ENCODE data around the gene TMEM218.

The TMEM218 gene

DNA sequence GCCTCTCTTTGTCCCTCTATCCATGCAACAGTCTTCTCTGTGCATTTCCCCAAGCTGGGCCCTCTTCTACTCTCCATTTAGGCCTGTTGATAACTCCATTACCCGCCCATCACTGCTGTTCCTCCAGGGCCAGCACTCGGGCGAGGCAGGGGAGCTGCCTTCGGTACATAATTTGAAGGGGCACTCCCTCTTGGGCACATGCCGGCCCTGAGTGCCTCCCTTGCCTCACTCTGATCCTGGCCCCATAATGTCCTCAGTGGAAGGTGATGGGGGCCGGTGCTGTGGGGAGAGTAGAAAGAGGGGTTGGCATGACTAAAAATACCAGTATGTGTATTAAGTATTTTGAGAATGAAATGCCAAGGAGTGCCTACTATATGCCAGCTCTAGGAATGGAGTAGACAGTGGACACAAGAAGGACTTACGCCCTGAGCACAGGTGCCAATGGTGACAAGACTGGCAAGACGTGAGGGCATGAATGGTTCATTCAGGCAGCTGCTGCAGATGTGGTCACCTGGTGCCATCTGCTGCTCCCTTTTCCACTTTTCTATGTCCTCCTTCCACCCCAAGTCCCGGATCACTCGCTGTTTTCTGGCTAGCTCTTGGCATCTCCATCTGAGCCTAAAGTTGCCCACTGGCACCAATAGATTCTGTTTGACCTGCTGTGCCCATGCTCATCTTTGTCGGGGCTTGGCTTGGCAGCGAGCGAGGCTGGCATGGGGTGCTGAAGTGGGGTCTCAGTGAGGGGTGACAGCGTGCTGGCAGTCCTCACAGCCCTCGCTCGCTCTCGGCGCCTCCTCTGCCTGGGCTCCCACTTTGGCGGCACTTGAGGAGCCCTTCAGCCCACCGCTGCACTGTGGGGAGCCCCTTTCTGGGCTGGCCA, 22.6 kb downstream of the TMEM218 start:
- DNase-seq = no peak

DNA sequence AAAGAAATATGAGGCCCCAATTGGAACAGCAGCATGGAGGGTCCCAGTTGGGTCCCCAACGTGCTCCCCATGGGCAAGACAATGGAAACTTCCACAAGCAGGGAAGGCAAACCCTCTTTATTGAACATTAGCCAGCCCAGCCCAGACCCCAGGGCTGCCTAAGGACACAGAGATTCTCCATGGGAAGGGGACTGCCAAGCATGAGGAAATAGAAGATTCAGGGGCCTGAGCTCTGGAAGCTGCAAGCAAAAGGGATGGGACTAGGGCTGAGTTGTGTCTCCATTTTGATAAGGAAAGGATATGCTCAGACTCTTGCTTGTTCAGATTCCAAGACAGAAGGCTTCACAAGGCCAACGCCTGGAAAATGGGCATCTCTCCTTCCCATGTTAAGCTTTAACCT, 23.3 kb downstream of the TMEM218 start:
- no peak for DNase-seq

DNA sequence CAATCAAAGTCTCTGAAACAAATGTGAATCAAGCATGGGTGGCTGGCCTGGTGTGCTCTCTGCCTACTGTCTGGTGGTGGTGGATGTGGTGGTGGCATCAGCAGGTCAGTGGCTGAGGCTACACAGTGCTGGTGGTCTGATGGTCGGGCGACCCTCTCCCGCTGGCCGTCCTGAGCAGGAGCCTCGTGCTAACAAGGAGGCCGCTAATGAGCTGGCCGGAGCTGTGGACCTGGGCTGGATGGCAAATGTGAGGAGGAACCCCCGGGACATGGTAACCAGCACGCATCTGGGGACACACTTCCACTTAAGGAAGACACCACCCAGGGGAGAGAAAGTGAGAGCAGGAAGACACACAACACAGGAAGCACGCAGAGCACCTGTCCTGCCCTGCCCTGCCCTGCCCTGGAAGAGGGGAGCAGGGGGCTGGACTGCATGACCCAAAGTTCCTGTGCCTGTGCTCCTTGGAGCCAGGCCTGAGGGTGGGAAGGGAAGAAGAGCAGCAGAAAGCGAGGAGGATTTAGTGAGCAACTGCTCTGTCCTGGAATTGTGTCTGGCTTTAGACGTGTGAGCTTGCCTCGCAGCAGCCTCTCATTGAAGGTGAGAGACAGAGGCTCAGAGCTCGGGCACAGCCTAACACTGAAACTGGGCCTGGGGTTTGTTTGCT, 24.7 kb downstream of the TMEM218 start:
- no peak for DNase-seq

DNA sequence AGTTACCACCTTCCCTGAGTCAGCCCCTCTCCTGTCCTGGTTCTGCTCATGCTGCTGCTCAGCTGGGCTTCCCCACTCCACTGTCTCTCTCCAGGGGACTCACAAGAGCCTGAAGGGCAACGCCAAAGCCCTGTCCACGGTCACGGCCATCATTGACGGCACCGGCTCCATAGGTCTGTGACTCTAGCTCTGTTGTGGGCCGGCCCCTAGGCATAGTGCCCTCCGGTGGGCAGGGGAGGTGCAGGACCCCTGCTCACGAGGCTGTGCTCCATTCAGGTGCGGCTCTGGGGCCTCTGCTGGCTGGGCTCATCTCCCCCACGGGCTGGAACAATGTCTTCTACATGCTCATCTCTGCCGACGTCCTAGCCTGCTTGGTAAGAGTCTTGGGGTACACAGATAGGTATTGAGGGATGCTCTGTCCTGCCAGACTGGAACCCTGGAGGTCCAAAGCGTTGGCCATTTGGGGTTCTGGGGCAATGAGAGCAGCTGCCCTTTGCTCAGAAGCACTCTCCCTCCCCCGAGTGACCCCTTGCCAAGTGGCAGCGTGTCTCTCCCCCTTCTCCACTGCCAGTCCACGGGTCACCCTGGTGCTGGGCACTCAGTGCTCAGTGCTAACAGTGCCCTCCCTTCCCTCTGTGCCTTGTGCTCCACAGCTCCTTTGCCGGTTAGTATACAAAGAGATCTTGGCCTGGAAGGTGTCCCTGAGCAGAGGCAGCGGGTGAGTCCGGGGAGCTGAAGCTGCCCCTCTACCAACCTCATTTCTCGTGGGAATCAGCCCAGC, 25.9 kb downstream of the TMEM218 start:
- DNase-seq = no peak

DNA sequence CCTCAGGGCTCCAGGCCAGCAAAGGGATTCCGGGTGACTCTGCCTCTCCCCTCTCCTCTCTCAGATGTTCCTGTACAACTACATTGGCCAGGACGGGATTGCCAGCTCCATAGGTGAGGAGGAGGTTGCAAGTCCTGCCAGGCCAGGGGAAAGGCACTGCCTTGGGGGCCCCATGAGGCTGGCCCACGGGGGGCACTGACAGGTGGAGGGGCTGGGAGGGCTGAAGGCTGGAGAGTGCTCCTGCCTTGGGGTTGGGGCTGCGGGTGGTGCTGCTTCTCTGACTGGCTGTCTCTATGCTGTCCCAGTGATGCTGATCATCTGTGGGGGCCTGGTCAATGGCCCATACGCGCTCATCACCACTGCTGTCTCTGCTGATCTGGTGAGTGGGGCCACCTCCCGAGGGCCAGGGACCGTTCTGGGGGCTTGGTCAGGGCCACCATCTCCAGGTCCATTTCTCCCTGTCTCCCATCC, 26.6 kb downstream of the TMEM218 start:
- no peak for DNase-seq

DNA sequence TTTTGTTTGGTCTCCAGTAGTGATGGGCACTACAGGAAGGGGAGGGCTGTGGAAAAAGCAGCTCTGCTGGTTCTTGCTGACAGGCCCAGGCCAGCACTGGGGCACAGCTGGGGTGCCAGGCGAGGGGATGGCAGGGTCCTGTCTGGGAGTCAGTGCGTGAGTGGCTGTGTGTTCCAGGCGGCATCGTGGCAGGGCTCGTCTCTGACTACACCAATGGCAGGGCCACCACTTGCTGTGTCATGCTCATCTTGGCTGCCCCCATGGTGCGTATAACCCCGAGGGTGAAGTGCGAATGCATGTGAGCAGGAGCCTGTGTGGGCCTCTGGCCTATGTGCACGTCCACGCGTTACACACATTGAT, 27.4 kb downstream of the TMEM218 start:
- no peak for DNase-seq

DNA sequence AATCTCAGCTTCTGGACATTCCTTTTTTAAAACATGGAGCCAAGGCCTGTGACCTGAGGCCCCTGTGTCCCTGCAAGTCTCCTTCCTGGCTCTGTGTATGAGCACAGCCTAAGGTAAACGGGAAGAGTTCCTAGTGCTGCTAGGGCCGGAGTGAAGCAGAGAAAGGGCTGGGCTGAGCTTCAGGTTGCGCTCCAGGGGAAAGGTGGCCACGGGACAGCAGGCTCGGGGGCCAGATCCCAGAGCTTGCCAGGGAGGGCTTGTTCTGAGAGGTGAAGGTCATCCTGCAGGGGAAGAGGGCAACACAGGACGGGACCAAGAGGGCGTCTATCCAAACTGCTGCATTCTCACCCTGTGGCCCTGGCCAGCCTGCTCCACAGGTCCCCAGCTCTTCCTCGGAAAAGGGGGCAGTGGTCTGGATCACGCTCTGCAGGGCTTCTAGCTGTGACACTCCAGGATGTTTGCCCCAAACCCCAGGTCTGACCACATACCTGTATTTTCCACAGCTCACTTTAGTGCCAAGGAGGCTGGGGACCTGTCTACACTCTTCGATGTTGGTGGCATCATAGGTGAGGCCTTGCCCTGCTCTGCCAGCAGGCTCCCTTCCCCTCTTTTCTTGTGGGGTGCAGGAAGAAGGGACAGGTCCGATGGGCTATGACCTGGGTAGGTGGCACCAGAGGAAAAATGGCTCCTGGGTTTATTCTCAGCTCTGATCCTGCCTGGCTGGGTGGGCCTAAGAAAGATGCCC, 27.9 kb downstream of the TMEM218 start:
- no peak for DNase-seq

DNA sequence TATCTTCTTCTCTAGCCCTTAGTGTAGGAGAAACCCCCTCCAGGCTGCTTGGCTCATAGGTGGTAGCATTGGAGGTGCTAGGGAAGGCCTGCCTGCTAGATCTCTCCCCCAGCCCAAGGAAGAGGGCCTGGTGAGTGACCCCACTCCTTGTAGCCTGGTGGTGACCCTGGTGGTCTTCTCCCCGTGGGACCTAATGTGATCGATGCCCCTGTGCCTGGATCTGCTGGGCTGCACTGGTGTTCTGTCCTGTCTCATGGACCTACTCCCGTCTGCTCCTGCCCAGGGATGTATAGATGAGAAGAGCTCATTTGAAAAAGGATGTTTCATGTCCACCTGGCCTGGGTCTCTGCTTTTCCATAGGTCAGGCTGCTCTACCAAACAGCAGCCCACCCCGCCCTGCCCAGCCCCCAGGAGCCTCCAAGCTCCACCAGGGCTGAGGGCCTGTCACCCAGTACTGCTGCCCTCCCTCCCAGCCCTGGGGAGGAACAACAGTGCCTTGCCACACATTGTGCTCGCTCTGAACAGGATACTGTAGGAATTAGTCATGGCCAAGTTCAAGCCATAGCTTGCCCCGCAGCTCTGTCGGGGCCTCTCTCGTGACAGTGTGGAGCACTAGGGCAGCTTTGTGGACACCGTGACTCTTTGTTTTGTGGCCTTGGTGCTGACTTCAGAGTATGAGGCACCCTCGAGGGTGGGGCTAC, 28.7 kb downstream of the TMEM218 start:
- DNase-seq = no peak

DNA sequence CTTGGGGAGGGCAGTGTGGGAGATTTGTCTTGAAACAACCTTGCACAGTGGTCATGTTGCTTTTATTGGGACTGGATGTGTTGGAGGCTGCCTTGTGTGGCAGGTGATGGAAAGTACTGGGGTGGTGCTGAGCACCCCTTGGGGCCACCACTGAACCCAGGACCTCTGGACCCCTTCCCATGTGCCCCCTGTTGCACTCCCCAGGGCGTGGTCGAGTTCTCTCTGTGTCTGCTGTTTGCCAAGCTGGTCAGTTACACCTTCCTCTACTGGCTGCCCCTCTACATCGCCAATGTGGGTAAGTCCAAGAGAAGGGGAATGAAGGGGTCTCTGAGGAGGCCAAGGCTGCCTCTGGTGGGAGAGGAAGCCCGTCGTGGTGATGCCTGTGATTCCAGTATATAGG, 29.4 kb downstream of the TMEM218 start:
- no peak for DNase-seq

DNA sequence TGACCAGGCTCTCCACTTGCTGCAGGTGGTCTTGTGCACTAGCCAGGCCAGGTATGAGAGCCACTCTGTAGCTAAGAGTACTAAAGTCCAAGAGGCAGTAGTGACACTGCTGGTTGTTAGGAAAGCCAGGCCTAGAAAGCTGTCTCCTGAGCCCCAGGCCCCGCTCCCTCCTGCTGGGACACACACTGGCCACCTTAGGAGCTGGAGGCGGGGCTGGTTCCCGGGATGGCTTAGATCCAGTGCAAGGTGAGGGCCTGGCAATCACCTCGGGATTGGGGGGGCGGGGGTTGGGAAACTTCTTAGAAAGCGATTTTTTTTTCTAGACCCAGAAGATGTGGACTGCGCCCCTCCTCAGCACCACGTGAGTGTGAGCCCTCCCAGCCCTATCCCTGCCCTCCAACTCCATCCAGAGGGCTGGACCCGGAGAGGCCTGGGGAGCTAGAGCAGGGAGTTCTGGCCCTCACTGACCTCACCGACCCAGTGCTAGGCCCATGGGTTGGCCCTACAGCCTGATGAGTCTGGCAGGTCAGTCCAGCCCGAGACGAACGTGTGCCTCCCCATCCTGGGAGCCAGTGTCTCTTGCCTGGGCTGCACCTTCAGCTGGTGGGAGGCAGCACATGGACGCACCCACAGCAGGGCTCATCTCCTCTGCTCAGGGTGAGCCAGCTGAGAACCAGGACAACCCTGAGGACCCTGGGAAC, 30.2 kb downstream of the TMEM218 start:
- no peak for DNase-seq

DNA sequence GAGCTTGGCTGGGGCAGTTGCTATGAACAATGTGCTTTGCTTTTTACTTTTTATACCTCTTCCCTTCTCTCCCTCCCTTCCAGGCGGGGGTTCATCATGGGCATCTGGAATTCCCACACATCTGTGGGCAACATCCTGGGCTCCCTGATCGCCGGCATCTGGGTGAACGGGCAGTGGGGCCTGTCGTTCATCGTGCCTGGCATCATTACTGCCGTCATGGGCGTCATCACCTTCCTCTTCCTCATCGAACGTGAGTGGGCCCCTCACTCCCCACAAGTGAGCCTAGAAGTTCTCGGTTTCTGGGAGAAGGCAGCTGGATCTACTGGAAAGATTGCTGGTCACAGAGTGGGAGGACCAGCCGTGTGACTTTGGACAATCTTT, 30.9 kb downstream of the TMEM218 start:
- no peak for DNase-seq

DNA sequence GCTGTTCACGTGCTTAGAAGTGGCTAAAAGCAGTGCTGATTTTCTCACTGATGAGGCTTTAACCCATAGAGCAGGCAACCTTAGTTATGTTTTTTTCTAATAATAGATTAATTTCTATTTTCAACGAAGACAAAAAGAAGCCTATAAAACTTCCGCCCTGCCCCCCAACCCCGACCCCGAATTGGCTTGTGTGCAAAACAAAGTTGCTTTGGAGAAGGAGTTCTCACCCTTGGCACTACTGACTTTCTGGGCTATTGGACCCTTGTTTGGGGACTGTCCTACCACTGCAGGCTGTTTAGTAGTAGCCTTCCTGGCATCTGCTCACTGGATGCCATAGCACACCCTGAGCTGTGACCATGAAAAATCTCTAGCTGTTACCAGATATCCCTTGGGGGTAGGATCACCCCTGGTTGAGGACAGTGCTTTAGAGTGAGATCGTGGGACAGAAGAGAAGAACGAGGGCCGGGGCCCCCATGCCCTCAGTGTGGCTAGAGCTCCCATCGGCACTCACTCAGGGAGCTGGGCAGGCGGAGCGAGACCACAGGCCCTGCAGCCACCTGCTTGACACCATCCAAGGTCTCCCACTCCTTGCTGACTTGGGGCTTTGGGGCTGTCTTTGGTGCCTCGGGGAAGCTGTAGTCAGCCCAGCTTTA, 31.4 kb downstream of the TMEM218 start:
- DNase-seq = no peak

DNA sequence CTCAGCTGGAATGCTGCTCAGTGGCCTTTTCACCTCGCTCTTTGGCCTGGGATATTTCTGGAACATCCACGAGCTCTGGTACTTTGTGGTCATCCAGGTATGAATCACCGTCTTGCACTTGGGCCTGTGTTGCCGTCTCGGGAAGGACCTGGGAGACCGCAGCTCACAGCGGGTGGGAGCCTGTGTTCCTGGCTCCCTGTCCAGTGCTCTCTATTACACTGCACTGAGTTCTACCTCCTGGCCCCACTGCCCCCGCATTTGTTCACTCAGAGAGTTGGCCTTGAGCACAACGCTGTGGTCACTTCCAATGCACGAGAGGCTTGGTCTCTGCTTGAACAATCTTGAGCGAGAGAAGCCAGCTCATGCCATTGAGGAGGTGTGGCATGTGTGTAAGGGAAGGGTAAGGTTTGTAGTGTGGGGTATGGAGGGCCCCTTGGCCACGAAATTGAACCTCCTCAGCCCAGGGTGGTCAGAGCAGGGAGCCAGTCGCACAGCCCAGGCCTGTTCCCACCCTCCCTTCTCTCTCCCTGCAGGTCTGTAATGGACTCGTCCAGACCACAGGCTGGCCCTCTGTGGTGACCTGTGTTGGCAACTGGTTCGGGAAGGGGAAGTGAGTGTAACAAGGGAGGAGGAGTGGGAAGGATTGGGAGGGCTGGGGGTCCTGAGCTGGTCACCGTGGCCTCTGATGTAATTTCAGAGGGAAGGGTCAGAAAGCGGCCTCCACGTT, 32.1 kb downstream of the TMEM218 start:
- DNase-seq = no peak

DNA sequence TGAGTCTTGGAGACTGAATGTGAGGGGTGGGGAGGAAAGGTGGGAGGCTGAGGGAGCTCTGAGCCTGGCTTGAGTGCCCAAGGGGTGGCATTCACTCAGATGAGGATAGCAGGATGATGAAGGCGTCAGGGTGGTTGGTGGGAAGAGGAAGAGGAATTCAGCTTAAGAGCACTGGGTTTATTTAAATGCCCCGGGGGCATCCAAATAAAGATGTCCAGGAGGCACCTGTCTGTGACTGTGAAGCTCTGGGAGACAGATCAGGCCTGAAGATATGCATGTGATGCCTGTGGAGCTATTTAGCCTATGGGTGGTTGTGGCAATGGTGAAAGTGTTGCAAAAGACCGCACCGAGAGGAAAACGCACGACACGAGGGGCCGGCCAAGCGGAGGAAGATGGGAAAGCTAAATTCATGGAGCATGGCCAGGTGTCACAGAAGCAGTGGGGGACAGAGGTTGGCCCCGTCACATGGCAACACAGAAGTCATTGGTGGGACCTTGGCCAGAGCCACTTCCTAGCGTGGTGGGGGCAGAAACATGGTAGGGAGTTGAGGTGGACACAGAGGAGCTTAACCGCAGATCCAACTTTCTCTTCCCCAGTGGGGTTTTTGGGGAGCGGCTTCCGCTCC, 32.8 kb downstream of the TMEM218 start:
- no peak for DNase-seq

DNA sequence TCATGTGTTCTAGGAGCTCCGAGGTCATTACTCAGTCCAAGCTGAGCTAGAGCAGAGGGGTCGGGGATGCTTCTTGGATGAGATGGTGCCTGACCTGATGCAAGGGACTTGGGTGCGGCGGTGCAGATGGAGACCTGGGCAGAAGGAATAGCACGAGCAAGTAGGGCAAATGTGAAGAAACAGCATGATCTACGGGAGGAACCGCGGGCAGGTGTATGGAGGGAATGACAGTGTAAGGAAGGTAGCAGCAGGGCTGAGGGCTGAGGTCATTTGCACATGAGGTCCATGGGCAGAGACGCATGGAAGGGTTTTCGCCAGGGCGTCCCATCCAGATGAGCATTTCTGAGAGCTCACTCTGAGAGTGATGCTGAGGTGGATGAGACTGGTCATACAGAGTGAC, 33.4 kb downstream of the TMEM218 start:
- no peak for DNase-seq

DNA sequence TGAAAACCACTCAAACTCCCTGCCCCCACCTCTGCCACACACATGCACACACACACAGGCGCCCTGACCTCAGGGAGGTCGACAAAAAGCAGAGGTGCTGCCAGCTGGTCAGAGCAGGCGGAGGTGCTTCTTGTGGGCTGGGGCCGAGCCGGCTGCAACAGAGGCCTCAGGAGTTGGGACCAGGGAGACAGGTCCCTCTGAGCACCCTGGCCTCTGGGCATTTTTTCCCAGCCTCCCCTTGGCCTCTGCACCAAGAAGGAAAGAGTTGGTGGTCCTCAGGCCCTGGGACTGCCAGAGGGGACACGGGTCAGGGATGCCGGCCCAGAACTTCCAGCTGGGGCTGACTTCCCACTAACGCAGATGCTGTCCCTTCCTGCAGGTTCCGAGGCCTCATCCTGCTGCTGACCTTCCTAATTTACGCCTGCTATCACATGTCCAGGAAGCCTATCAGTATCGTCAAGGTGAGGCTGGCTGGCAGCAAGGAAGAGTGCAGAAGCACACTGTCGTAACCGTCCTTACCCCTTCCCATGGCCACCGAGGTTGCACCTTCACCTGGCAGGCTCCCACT, 35.0 kb downstream of the TMEM218 start:
- no peak for DNase-seq

DNA sequence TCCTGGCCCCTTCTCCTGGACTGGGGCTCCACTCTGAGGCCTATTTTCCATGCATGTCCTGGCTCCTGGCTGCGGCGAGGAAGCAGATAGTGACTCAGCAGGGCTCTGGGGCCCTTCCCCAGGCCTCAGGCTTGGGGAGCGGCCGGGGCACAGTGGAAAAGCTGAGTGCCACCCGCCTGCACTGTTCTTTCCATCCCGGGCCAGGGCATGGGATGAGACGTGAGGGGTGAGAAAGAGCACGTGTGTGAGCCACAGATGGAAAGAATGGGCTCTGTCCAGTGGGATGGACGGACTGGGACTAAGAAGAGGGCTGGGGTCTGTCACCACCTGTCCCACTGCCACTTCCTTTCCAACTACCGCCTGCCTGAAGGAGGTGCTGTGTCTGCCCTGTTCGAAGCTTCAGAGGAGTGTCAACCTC, 35.5 kb downstream of the TMEM218 start:
- DNase-seq = no peak

DNA sequence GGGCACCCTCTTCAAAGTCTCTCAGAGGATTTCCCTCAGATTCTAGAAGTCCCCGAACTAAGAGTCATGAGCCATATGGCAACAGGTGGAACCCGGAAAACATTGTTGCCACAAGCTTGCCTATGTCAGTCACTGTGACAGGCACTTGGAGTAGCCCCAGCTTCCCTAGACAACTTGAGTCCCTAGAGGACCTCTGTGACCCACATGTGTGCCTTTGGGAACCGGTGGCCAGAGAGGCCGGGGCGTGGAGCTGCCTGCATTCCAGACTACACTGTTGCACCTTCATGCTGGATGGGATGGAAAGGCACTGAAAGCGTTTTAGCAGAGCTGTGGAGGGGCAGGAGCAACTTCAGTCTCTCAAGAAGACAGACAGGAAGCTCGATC, 36.2 kb downstream of the TMEM218 start:
- no peak for DNase-seq

DNA sequence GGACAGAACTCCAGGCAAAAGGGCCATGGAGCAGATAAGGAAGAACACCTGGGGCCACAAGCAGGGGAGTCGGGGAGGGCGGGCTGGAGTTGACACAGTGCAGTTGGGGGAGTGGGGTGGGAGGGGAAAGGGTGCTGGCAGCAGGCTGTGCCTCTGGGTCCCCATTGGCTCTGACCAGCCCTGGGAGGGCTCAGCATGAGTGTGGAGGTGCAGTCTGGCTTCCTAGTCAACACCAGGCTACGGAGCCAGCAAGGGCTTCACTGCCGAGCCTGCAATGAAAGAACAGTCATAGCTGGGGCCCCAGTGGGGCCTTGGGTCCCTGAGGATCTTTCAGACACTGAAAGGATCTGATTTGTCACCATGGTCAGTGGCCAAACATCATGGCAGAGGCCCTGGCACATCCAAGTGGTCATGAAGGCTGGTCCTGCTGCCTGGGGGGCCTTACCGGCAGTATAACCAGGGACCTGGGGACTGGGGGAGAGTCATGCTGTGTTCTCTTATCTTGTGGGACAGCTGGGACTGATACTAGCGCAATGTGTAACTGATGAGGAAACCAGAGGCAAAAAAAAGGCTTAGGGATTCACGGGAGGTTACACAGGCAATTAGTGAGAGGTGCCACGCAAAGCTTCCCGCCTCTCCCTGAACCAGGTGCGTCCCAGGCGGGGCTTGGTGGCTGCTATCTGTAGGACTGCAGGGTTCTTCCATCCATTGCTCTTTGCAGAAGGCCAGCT, 36.8 kb downstream of the TMEM218 start:
- no peak for DNase-seq
